T-cell (primary cell): ENCODE data around the gene MBOAT7. TPM values are rescaled to one million over a fixed set of nuclear protein-coding genes. Genes with fewer than 3 reads are reported as not detected.
"Not testable (repeated sequence)": the region's sequence is repeated elsewhere in the genome, so short reads cannot be mapped to it uniquely, and the experiment has no call there.

Experiments
- ATAC-seq, 4 experiments: fragments of 200-7000 bp in 3 of 4; fragments of 150-1000 bp in 1 of 4; cut with Tn5 transposase; replicated peaks in 1 of 4; 1 replicate in 3 of 4; 2 replicates in 1 of 4; pipeline ENCODE4 v1.10.0; 2021; ENCODE audit warnings: moderate library complexity in 3 of 4, mild to moderate bottlenecking in 2 of 4, moderate number of reproducible peaks in 1 of 4
- CTCF ChIA-PET, 2 donors: fragments of 300-600 bp; sonication (Branson Sonifier 250); formaldehyde crosslinking; loops; one replicate each; lab custom pipeline; 2022; ENCODE audit warnings: antibody characterized with exemption in 2 of 2; lab: Charles Lee
- POLR2A ChIA-PET, 2 donors: fragments of 300-600 bp; sonication (Branson Sonifier 250); formaldehyde crosslinking; loops; one replicate each; lab custom pipeline; 2022; ENCODE audit warnings: antibody characterized with exemption in 2 of 2; lab: Charles Lee
- DNase-seq, 35 experiments: peaks; one replicate each; pipeline versions ENCODE4 v3.0.0 to v3.0.0-alpha.2; 2013 to 2023
- H3K27ac ChIP-seq: one replicate; pipeline ENCODE4 v1.5.1; 2013; ENCODE audit warnings: low read length
- H3K27me3 ChIP-seq, 2 experiments: replicated peaks in 1 of 2; 1 replicate in 1 of 2; 2 replicates in 1 of 2; pipeline versions ENCODE4 v1.6.1 to v1.7.0; 2013; ENCODE audit warnings: low read length in 1 of 2, mixed read lengths in 1 of 2; ENCODE audit not compliant: control insufficient read depth in 2 of 2, insufficient read depth in 2 of 2; ENCODE audit errors: extremely low read depth in 1 of 2
- H3K36me3 ChIP-seq, 2 donors: 1 replicate in 1 of 2; 2 replicates in 1 of 2; pipeline versions ENCODE4 v1.6.1 to v1.7.0; 2013; ENCODE audit warnings: low read length in 1 of 2; ENCODE audit not compliant: control insufficient read depth in 2 of 2, insufficient read depth in 1 of 2; ENCODE audit errors: extremely low read depth in 1 of 2
- H3K4me1 ChIP-seq, 2 experiments: 1 replicate in 1 of 2; 2 replicates in 1 of 2; pipeline versions ENCODE4 v1.6.1 to v1.7.0; 2013; ENCODE audit warnings: low read length in 2 of 2, mixed read lengths in 1 of 2; ENCODE audit not compliant: insufficient read depth in 2 of 2, control insufficient read depth in 1 of 2; ENCODE audit errors: extremely low read depth in 1 of 2
- H3K4me3 ChIP-seq, 2 donors: 1 replicate in 1 of 2; 2 replicates in 1 of 2; pipeline versions ENCODE4 v1.5.1 to v1.7.0; 2013; ENCODE audit warnings: mild to moderate bottlenecking in 2 of 2, low read length in 1 of 2, moderate library complexity in 1 of 2; ENCODE audit not compliant: control insufficient read depth in 1 of 2; ENCODE audit errors: extremely low read depth in 1 of 2
- H3K9me3 ChIP-seq: 2 replicates; pipeline ENCODE4 v1.7.0; 2013
- H3K27ac Mint-ChIP-seq, 2 donors: one replicate each; pipeline ENCODE4 v1.8.0; 2020 to 2021; ENCODE audit warnings: mild to moderate bottlenecking in 2 of 2, mixed read lengths in 2 of 2
- H3K27me3 Mint-ChIP-seq, 2 donors: one replicate each; pipeline ENCODE4 v1.8.0; 2021 to 2022; ENCODE audit warnings: mixed read lengths in 2 of 2
- H3K36me3 Mint-ChIP-seq: one replicate; pipeline ENCODE4 v1.8.0; 2021; ENCODE audit warnings: mixed read lengths
- H3K4me1 Mint-ChIP-seq, 3 donors: one replicate each; pipeline ENCODE4 v1.8.0; 2020 to 2022; ENCODE audit warnings: mixed read lengths in 3 of 3, mild to moderate bottlenecking in 1 of 3
- H3K4me3 Mint-ChIP-seq, 3 donors: one replicate each; pipeline ENCODE4 v1.8.0; 2020 to 2022; ENCODE audit warnings: mild to moderate bottlenecking in 3 of 3, mixed read lengths in 3 of 3, moderate library complexity in 3 of 3
- H3K9me3 Mint-ChIP-seq, 3 donors: one replicate each; pipeline ENCODE4 v1.8.0; 2020 to 2022; ENCODE audit warnings: mixed read lengths in 3 of 3
- WGBS: methylation state at CpG from one replicate; pipeline ENCODE4 v1.1.5; 2013; ENCODE audit warnings: missing lambda C conversion rate; ENCODE audit not compliant: insufficient coverage; 5-methylcytosine and 5-hydroxymethylcytosine counted together
- total RNA-seq, 35 experiments: library from RNA in 6 of 35; stranded (reverse) in 6 of 35; fragments of 120-200 nt in 1 of 35; gene quantifications; one replicate each; pipeline versions ENCODE4 v1.2.1 to v1.2.4 and lab custom pipeline; 2013 to 2026

The MBOAT7 gene
- total RNA-seq, 5 donors from 2014 or later (not counting 1 experiment from before 2014, with no cell fraction given) = 24.0 to 44.8 (median 38.9) TPM

DNA sequence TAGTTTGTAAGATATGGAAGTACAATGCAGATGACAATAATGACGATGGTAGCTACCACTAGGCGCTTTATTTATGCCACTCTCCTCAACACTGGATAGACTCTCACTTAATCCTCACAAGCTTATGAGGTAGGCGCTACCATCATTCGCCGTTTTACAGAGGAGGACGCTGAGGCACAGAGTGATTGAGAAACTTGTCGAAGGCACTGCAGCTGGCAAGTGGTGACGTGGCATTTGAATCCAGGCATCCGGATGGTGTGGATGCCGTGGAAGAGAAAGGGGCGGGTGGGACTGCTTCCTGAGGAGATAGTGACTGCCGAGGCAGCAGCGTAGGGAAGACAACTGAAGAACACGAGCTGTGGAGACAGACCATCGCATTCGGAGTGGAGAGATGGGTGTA is 10.0 kb upstream of the MBOAT7 start:
- H3K36me3 ChIP-seq = peaks cover 4 to 38% of the 10 kb centered on the region in 2 donors
- H3K36me3 Mint-ChIP-seq = peaks cover 36% of the 10 kb centered on the region

DNA sequence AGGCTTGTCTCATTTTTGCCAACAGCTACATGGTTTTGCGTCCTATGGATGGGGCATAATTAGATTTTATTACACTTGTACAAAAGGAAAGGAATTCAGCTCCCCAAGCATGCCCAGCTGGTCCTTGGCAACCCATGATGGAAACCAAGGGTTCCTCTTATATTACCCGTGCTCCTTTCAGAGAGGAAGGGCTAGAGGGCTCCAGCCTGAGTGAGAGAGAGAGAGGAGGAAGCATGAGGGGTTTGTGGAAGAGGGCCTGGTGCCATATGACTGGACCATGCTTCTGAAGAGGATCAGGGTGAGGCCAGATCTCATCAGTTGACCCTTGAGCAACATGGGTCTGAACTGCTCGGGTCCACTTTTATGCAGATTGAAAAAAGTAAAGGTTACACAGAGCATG is 7.7 kb upstream of the MBOAT7 start:
- DNase-seq (no peak), ATAC-seq (no peak)
- no peak overlapping the region for H3K4me3 Mint-ChIP-seq
- H3K4me1 Mint-ChIP-seq = peaks cover 30 to 39% (median 37%) of the 10 kb centered on the region in 3 donors
- CTCF ChIA-PET = no interaction called here
- peaks cover 12 to 23% of the 10 kb centered on the region in 2 experiments for H3K4me1 ChIP-seq
- no peak overlapping the region for H3K27ac ChIP-seq
- peaks cover 24% of the 10 kb centered on the region for H3K36me3 Mint-ChIP-seq
- WGBS = 93% methylated on average over 1 of the region's 3 CpGs
- no peaks in the 10 kb centered on the region for H3K9me3 Mint-ChIP-seq
- H3K27me3 ChIP-seq = no peaks in the 10 kb centered on the region
- H3K27ac Mint-ChIP-seq = no peak overlapping the region
- no peaks in the 10 kb centered on the region for H3K27me3 Mint-ChIP-seq
- no peak overlapping the region for H3K4me3 ChIP-seq
- POLR2A ChIA-PET = no interaction called here
- H3K36me3 ChIP-seq = peaks cover 0 to 32% of the 10 kb centered on the region in 2 donors
- no peaks in the 10 kb centered on the region for H3K9me3 ChIP-seq

More for the DNA sequence above, 10.0 kb upstream of the MBOAT7 start:
- H3K4me3 ChIP-seq = no peak overlapping the region
- no peak for DNase-seq
- POLR2A ChIA-PET = interaction anchor here in 1 of 2 donors (0.7 to 1.5 kb wide), 3 partner anchors 10 to 62 kb away, joined by 3 to 9 read pairs (median 5); partner anchors contain the start of gene CNOT3
- Mint-ChIP-seq H3K4me1 (peaks cover 39 to 46% (median 43%) of the 10 kb centered on the region in 3 donors), H3K9me3 (no peaks in the 10 kb centered on the region), H3K27me3 (no peaks in the 10 kb centered on the region), H3K27ac (peak overlapping the region in 1 of 2 donors; percentile 17), H3K4me3 (peak overlapping the region; percentile 60 to 96 (median 70))
- no peaks in the 10 kb centered on the region for H3K27me3 ChIP-seq
- H3K9me3 ChIP-seq = no peaks in the 10 kb centered on the region
- WGBS = 94% methylated on average over 10 of the region's 16 CpGs
- H3K4me1 ChIP-seq = peaks cover 24 to 40% of the 10 kb centered on the region in 2 experiments
- no peak for ATAC-seq
- CTCF ChIA-PET = no interaction called here
- no peak overlapping the region for H3K27ac ChIP-seq

DNA sequence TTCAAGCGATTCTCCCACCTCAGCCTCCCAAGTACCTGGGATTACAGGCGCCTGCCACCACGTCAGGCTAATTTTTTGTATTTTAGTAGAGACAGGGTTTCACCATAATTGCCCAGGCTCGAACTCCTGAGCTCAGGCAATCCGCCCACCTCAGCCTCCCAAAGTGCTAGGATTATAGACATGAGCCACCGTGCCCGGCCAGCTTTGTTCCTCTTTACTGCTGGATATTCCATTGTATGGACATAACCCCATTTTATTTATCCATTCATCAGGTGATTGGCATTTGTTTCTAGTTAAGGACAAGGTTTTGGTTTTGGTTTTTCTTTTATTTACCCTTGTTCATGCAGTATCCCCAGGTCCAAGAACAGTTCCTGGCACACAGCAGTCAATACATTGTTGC is 7.2 kb upstream of the MBOAT7 start:
- H3K27ac ChIP-seq = no peak overlapping the region
- H3K4me3 ChIP-seq = no peak overlapping the region
- peaks cover 0 to 28% of the 10 kb centered on the region in 2 donors for H3K36me3 ChIP-seq
- DNase-seq (no peak), ATAC-seq (no peak)
- POLR2A ChIA-PET = no interaction called here
- H3K27me3 Mint-ChIP-seq = no peaks in the 10 kb centered on the region
- peaks cover 30 to 39% (median 37%) of the 10 kb centered on the region in 3 donors for H3K4me1 Mint-ChIP-seq
- CTCF ChIA-PET = no interaction called here
- no peaks in the 10 kb centered on the region for H3K9me3 Mint-ChIP-seq
- H3K4me1 ChIP-seq = peaks cover 12 to 23% of the 10 kb centered on the region in 2 experiments
- no peak overlapping the region for H3K4me3 Mint-ChIP-seq
- no peaks in the 10 kb centered on the region for H3K27me3 ChIP-seq
- no peaks in the 10 kb centered on the region for H3K9me3 ChIP-seq
- WGBS = 80% methylated on average over 1 of the region's 7 CpGs
- H3K27ac Mint-ChIP-seq = no peak overlapping the region
- H3K36me3 Mint-ChIP-seq = peaks cover 19% of the 10 kb centered on the region

DNA sequence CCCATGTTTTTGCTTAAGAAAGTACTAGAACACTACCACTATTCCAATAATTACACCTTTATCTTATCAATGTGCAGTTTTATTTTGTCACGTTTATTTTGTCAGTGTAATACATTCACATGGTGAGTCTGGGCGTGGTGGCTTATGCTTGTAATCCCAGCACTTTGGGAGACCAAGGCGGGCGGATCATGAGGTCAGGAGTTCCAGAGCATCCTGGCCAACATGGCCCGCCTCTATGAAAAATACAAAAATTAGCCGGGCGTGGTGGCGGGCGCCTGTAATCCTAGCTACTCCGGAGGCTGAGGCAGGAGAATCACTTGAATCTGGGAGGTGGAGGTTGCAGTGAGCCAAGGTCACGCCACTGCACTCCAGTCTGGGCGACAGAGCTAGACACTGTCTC is 5.1 kb upstream of the MBOAT7 start:
- DNase-seq, CTCF ChIA-PET, H3K27me3 ChIP-seq, H3K4me3 Mint-ChIP-seq, H3K27me3 Mint-ChIP-seq, H3K27ac Mint-ChIP-seq, H3K9me3 Mint-ChIP-seq, H3K27ac ChIP-seq, ATAC-seq, H3K4me3 ChIP-seq, H3K9me3 ChIP-seq: not testable (repeated sequence)
- Mint-ChIP-seq H3K36me3 (peaks cover 13% of the 10 kb centered on the region), H3K4me1 (peaks cover 23 to 33% (median 26%) of the 10 kb centered on the region in 3 donors)
- POLR2A ChIA-PET = interaction anchor here in 1 of 2 donors (0.6 kb wide), 1 partner anchor 89 kb away, joined by 11 read pairs; no protein-coding TSS in a partner anchor
- H3K4me1 ChIP-seq = peaks cover 5 to 16% of the 10 kb centered on the region in 2 experiments
- H3K36me3 ChIP-seq = peaks cover 0 to 28% of the 10 kb centered on the region in 2 donors
- WGBS = 100% methylated on average over 5 of the region's 12 CpGs

DNA sequence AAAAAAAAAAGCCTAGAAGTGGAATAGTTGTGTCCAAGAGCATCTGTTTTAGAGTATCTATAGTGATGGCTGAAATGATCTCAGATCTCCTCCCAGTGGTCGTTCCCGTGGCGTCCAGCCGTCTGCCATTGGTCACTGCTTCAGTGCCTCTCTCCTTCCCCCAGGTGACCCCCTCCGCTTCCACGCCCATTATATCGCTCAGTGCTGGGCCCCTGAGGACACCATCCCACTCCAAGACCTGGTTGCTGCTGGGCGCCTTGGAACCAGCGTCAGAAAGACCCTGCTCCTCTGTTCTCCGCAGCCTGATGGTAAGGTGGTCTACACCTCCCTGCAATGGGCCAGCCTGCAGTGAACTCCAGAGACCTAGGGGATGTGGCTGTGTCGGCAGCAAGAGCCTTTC is 3.6 kb upstream of the MBOAT7 start:
- no peaks in the 10 kb centered on the region for H3K9me3 ChIP-seq
- H3K9me3 Mint-ChIP-seq = no peaks in the 10 kb centered on the region
- WGBS = 98% methylated on average over 10 of the region's 11 CpGs
- POLR2A ChIA-PET = no interaction called here
- H3K4me1 Mint-ChIP-seq = peaks cover 30 to 39% (median 31%) of the 10 kb centered on the region in 3 donors
- H3K4me1 ChIP-seq = peaks cover 12 to 26% of the 10 kb centered on the region in 2 experiments
- H3K27me3 ChIP-seq = no peaks in the 10 kb centered on the region
- no peaks in the 10 kb centered on the region for H3K27me3 Mint-ChIP-seq
- peak overlapping the region; percentile 54 to 92 (median 59) for H3K4me3 Mint-ChIP-seq
- H3K27ac ChIP-seq = no peak overlapping the region
- peaks cover 0 to 28% of the 10 kb centered on the region in 2 donors for H3K36me3 ChIP-seq
- ATAC-seq = no peak
- H3K4me3 ChIP-seq = no peak overlapping the region
- peaks cover 13% of the 10 kb centered on the region for H3K36me3 Mint-ChIP-seq
- CTCF ChIA-PET = no interaction called here
- DNase-seq = no peak
- peak overlapping the region; percentile 34 to 49 for H3K27ac Mint-ChIP-seq

DNA sequence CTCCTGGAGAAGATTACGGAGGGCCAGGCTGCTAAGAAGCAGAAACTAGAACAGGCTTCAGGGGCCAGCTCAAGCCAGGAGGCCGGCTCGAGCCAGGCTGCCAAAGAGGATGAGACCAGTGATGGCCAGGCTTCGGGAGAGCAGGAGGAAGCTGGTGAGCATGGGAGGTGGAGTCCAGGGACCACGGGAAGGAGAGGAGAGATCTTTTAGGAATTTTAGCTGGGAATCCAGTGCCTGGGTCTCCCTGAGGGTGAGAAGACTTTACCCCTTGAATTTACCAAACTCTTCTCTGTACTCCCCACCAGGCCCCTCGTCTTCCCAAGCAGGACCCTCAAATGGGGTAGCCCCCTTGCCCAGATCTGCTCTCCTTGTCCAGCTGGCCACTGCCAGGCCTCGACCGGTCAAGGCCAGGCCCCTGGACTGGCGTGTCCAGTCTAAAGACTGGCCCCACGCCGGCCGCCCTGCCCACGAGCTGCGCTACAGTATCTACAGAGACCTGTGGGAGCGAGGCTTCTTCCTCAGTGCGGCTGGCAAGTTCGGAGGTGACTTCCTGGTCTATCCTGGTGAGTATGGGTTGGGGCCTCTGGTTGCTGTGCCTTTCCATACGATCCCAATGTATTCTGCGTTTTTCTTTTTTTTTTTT is 2.6 kb upstream of the MBOAT7 start:
- H3K9me3 Mint-ChIP-seq = no peaks in the 10 kb centered on the region
- H3K27ac Mint-ChIP-seq = peak overlapping the region; percentile 85 to 89
- H3K4me1 Mint-ChIP-seq = peaks cover 40 to 50% (median 41%) of the 10 kb centered on the region in 3 donors
- POLR2A ChIA-PET = interaction anchor here in 1 of 2 donors (2.1 kb wide), 1 partner anchor 55 kb away, joined by 7 read pairs; the partner anchor contains the start of gene CNOT3
- H3K4me3 Mint-ChIP-seq = peak overlapping the region; percentile 87 to 92 (median 92)
- Histone ChIP-seq H3K27me3 (no peaks in the 10 kb centered on the region), H3K4me3 (peak overlapping the region; percentile 79 to 84), H3K9me3 (no peaks in the 10 kb centered on the region), H3K36me3 (peaks cover 2 to 28% of the 10 kb centered on the region in 2 donors), H3K4me1 (peaks cover 17 to 27% of the 10 kb centered on the region in 2 experiments), H3K27ac (peak overlapping the region; percentile 70)
- no peak for ATAC-seq
- CTCF ChIA-PET = interaction anchor here (0.6 to 3.2 kb wide), 4 partner anchors 9 to 55 kb away, joined by 4 to 26 read pairs (median 8); partner anchors contain the start of genes CNOT3 (in 1 of the 2), LENG1 (in 1 of the 2) and RPS9 (in 1 of the 2)
- no peaks in the 10 kb centered on the region for H3K27me3 Mint-ChIP-seq
- no peak for DNase-seq
- WGBS = 70% methylated on average over 11 of the region's 19 CpGs
- peaks cover 13% of the 10 kb centered on the region for H3K36me3 Mint-ChIP-seq
